DOHH2 (cell line): ENCODE measurements around the gene KLF9.

Experiments
- EZH2phosphoT487 ChIP-seq: fragments of 200-600 bp; sonication (generic); IDR thresholded peaks from 2 replicates; pipeline ENCODE4 v1.6.1; 2017; ENCODE audit warnings: borderline replicate concordance, mild to moderate bottlenecking, antibody characterized with exemption, low read length, moderate library complexity, mixed read lengths
- TF ChIP-seq, protein P1 (sequence below): fragments of 200-600 bp; sonication (generic); IDR thresholded peaks from one replicate; pipeline ENCODE4 v1.5.1; 2014; ENCODE audit warnings: antibody characterized with exemption, mild to moderate bottlenecking, low read depth, low read length; ENCODE audit not compliant: poor library complexity, severe bottlenecking

DNA sequence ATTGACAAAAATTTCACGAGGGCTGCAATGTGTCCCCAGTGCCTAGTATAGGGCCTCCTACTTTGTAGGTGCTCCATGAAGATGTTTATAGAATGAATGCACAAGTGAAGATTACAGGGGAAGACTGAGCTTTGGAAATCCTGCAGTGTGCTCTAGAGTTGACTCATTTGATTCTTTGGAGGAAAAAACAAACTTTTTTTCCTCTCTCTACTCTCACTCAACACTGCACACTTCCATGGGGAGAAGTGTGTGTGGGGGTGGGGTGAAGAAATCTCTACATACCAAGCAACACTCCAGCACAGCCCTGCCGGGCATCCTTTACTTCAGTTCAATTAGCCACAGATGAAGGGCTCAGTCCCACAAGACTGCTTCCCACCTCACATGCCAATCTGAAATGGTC, 49.4 kb upstream of the KLF9 start:
- TF ChIP-seq, protein P1, sequence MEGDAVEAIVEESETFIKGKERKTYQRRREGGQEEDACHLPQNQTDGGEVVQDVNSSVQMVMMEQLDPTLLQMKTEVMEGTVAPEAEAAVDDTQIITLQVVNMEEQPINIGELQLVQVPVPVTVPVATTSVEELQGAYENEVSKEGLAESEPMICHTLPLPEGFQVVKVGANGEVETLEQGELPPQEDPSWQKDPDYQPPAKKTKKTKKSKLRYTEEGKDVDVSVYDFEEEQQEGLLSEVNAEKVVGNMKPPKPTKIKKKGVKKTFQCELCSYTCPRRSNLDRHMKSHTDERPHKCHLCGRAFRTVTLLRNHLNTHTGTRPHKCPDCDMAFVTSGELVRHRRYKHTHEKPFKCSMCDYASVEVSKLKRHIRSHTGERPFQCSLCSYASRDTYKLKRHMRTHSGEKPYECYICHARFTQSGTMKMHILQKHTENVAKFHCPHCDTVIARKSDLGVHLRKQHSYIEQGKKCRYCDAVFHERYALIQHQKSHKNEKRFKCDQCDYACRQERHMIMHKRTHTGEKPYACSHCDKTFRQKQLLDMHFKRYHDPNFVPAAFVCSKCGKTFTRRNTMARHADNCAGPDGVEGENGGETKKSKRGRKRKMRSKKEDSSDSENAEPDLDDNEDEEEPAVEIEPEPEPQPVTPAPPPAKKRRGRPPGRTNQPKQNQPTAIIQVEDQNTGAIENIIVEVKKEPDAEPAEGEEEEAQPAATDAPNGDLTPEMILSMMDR: no peak
- TF ChIP-seq EZH2phosphoT487: no peak
